ENCODE results near the gene AREG. TPM values are rescaled to one million over a fixed set of nuclear protein-coding genes. Genes with fewer than 3 reads are reported as not detected.

The AREG gene
- total and polyA plus RNA-seq, 7 donors: 1.1 to 31.9 (median 12.5) TPM

DNA sequence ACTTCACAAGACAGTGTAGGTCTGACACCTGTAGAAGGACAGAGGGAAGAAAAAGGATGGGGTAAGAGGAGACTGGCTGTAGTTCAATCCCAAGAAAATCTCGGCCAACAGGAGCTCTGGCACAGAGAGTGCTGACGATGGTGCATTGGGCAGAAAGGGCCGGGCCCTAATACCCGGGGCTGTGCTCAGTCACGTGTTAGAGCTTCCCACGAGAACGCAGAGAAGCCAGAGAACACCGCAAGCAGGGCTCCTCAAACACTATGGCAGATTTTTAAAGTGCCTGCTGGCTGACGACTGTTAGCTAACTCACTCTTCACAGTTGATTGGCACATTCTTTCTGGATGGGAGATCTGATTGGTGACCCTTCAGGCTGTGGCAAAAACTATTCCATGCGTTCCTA is 44.5 kb upstream of the AREG start:
- Histone ChIP-seq H3K4me1 (peaks cover 0 to 14% (median 0%) of the 10 kb centered on the region in 4 donors), H3K4me3 (no peak overlapping the region)
- intact Hi-C loops (cut with DNase I): no loop called here

DNA sequence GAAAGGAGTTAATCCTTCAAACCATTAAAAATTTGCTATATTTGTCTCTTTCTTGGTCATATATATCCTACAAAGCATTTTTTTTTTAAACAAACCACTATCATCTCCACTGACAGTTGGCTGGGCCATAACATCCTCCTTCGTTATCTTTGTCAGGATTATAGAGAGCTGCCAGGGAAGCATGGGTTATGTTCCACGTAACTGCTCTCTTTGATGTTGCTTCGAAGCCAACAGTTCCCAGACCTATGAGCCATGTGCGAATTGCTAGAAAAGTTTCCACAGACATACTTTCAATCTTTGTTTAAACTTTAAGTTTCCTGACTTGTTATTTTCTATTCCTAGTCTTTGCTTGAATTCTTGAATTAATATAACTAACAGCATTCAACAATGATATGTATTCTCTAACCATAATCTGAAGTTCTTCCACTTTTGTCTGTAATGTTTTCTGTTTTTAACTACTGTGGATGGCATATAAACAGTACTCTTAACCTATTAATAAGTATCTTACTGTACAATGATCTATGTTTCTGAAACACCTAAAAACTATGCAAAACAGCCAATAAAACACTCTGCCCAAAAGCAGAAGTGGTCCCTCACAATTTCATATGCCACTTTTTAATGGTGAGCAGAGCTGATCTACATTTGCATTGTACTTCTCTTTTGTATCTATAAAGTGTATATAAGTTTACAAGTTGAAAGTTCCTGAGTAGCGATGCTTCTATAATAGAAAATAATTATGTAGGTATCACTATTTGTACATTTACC is 42.1 kb upstream of the AREG start:
- Histone ChIP-seq H3K27me3 (no peaks in the 10 kb centered on the region), H3K4me1 (peaks cover 0 to 14% (median 0%) of the 10 kb centered on the region in 4 donors), H3K9me3 (no peaks in the 10 kb centered on the region), H3K27ac (no peak overlapping the region), H3K4me3 (peak overlapping the region in 1 of 4 donors; percentile 1), H3K36me3 (no peaks in the 10 kb centered on the region)
- intact Hi-C loops (cut with DNase I): no loop called here
- no peak for DNase-seq
- WGBS, 2 donors: 67 to 83% methylated on average over 5 of the region's 5 CpGs
- TF ChIP-seq POLR2AphosphoS5 (IDR thresholded peaks at IDR 0.05) (no peak), POLR2A (IDR thresholded peaks at IDR 0.05) (no peak), EP300 (IDR thresholded peaks at IDR 0.05) (no peak)
- TF ChIP-seq, protein P1, sequence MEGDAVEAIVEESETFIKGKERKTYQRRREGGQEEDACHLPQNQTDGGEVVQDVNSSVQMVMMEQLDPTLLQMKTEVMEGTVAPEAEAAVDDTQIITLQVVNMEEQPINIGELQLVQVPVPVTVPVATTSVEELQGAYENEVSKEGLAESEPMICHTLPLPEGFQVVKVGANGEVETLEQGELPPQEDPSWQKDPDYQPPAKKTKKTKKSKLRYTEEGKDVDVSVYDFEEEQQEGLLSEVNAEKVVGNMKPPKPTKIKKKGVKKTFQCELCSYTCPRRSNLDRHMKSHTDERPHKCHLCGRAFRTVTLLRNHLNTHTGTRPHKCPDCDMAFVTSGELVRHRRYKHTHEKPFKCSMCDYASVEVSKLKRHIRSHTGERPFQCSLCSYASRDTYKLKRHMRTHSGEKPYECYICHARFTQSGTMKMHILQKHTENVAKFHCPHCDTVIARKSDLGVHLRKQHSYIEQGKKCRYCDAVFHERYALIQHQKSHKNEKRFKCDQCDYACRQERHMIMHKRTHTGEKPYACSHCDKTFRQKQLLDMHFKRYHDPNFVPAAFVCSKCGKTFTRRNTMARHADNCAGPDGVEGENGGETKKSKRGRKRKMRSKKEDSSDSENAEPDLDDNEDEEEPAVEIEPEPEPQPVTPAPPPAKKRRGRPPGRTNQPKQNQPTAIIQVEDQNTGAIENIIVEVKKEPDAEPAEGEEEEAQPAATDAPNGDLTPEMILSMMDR (IDR thresholded peaks at IDR 0.05): no peak

More for the DNA sequence above, 44.5 kb upstream of the AREG start:
- no peaks in the 10 kb centered on the region for H3K36me3 ChIP-seq
- no peak for DNase-seq
- H3K27me3 ChIP-seq: no peaks in the 10 kb centered on the region
- no peak overlapping the region for H3K27ac ChIP-seq
- WGBS, 2 donors: 89 to 94% methylated on average over 10 of the region's 10 CpGs
- TF ChIP-seq, protein P1 (IDR thresholded peaks at IDR 0.05): no peak
- no peak for TF ChIP-seq POLR2A (IDR thresholded peaks at IDR 0.05)
- TF ChIP-seq POLR2AphosphoS5 (IDR thresholded peaks at IDR 0.05): no peak
- no peak for TF ChIP-seq EP300 (IDR thresholded peaks at IDR 0.05)
- H3K9me3 ChIP-seq: no peaks in the 10 kb centered on the region

DNA sequence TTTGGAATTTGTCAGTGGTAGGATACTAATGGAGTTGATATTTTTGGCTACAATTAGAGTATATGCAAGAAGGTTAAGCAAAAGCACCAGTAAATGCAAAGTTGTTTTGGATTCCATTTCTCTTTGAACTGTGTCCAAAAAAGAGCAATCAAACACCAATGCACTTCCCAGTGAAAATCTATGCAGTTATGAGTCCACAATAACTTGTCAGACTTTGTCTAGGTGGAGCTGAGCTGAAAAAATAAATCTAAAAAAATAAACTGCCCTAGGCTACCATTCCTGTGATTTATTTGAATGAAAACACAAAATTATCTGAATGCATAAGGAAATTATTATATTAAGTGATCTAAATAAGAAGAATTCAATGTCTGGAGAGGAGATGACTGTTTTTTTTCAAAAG is 37.0 kb upstream of the AREG start:
- Histone ChIP-seq H3K4me3 (no peak overlapping the region), H3K36me3 (no peaks in the 10 kb centered on the region), H3K4me1 (peaks cover 0 to 7% (median 0%) of the 10 kb centered on the region in 4 donors), H3K27ac (no peak overlapping the region), H3K27me3 (no peaks in the 10 kb centered on the region), H3K9me3 (no peaks in the 10 kb centered on the region)
- TF ChIP-seq POLR2AphosphoS5 (IDR thresholded peaks at IDR 0.05) (no peak), POLR2A (IDR thresholded peaks at IDR 0.05) (no peak), EP300 (IDR thresholded peaks at IDR 0.05) (no peak)
- TF ChIP-seq, protein P1 (IDR thresholded peaks at IDR 0.05): no peak
- intact Hi-C loops (cut with DNase I): no loop called here
- DNase-seq: no peak

DNA sequence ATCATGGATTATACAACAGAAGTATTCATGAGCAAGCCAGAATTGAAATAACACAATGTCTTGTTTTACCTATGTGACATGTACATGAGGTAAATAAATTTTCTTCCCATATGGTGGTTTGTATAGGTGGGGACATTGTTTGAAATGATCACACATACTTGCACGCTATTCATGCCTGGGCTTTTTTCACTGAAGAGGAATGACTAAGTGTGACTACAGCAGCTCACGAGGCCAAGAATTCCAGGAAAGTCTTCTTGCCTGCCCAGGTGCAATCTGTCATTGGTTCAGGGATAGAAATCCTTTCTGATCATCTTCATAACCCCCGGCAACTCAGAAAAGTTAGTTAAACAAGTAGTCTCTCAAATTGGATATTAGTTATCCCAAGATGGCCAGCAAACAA is 36.3 kb upstream of the AREG start:
- Histone ChIP-seq H3K9me3 (no peaks in the 10 kb centered on the region), H3K4me3 (no peak overlapping the region), H3K36me3 (no peaks in the 10 kb centered on the region), H3K27me3 (no peaks in the 10 kb centered on the region), H3K27ac (no peak overlapping the region), H3K4me1 (no peaks in the 10 kb centered on the region)
- intact Hi-C loops (cut with DNase I): no loop called here
- DNase-seq: no peak
- 86 to 91% methylated on average over 3 of the region's 3 CpGs for WGBS, 2 donors
- TF ChIP-seq EP300 (IDR thresholded peaks at IDR 0.05): no peak
- no peak for TF ChIP-seq POLR2AphosphoS5 (IDR thresholded peaks at IDR 0.05)
- TF ChIP-seq, protein P1 (IDR thresholded peaks at IDR 0.05): no peak
- TF ChIP-seq POLR2A (IDR thresholded peaks at IDR 0.05): no peak
